Brain microvascular endothelial cell (primary cell): ENCODE measurements around the gene RALGAPA1.
"Not testable (repeated sequence)": the region's sequence is repeated elsewhere in the genome, so short reads cannot be mapped to it uniquely, and the experiment has no call there.

Source experiments
- DNase-seq: peaks from one replicate; pipeline ENCODE4 v3.0.0-alpha.2; 2020
- H3K27ac ChIP-seq: fragments of 250-450 bp; sonication (Bioruptor Pico); 2 replicates; pipeline ENCODE4 v1.5.1; 2020; ENCODE audit warnings: mild to moderate bottlenecking, moderate library complexity
- H3K27me3 ChIP-seq: fragments of 250-450 bp; sonication (Bioruptor Pico); replicated peaks from 2 replicates; pipeline ENCODE4 v1.5.1; 2020; ENCODE audit warnings: mild to moderate bottlenecking
- H3K36me3 ChIP-seq: fragments of 250-450 bp; sonication (Bioruptor Pico); replicated peaks from 2 replicates; pipeline ENCODE4 v1.5.1; 2020; ENCODE audit warnings: mild to moderate bottlenecking
- H3K4me3 ChIP-seq: 2 replicates; pipeline ENCODE4 v1.5.1; 2011; ENCODE audit warnings: low read depth, mild to moderate bottlenecking, control low read depth, low read length, moderate library complexity
- in situ Hi-C: cut with HindIII; loops from 2 replicates; pipeline ENCODE4 v1.10.0; 2017; ENCODE audit warnings: low sequenced_read_pairs, low pct_ligation_motif_present
- TF ChIP-seq, protein P1 (sequence below): IDR thresholded peaks from 2 replicates; pipeline ENCODE4 v1.5.1; 2011; ENCODE audit warnings: low read depth, mild to moderate bottlenecking, moderate library complexity, low read length, control low read depth, inconsistent platforms; ENCODE audit errors: missing control alignments

Gene RALGAPA1

DNA sequence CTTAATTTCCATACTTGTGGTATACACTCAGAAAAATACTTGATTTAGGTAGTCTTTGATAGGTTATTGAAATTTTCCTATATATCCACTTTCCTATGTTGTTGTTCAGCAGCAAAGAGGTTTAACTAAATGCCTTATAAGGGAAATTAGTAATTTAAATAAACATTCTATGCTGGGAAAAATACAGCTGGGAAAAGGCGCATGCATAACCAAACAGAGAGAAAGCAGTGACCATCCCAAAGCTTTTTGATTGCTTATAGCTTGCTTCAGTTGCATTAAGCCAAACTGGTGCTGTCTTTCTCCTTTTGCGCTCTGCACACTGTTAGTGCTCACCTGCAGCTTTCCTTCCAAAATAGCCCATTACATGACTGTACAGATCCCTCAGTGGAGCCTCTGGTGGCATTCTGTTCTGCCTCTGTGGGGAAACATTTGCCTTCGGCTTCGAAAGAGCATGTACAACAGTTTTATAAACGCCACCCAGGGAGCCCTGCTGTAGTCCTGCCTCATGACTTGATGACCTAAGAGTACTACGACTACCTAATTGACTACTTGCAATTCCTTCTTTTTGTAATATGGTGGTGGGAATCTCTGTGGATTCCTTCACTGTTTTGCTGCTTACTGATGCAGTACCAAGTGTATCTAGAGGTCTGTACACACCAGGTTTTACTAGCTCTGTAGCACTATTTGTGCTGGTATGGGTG is 120.8 kb downstream of the RALGAPA1 start:
- no peaks in the 10 kb centered on the region for H3K36me3 ChIP-seq
- H3K27ac ChIP-seq: no peak overlapping the region
- TF ChIP-seq, protein P1, sequence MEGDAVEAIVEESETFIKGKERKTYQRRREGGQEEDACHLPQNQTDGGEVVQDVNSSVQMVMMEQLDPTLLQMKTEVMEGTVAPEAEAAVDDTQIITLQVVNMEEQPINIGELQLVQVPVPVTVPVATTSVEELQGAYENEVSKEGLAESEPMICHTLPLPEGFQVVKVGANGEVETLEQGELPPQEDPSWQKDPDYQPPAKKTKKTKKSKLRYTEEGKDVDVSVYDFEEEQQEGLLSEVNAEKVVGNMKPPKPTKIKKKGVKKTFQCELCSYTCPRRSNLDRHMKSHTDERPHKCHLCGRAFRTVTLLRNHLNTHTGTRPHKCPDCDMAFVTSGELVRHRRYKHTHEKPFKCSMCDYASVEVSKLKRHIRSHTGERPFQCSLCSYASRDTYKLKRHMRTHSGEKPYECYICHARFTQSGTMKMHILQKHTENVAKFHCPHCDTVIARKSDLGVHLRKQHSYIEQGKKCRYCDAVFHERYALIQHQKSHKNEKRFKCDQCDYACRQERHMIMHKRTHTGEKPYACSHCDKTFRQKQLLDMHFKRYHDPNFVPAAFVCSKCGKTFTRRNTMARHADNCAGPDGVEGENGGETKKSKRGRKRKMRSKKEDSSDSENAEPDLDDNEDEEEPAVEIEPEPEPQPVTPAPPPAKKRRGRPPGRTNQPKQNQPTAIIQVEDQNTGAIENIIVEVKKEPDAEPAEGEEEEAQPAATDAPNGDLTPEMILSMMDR: no peak
- DNase-seq: no peak
- no peaks in the 10 kb centered on the region for H3K27me3 ChIP-seq
- in situ Hi-C loops: loop anchor here (25.0 kb wide), 1 partner anchor 251 kb away; no protein-coding TSS in a partner anchor
- no peak overlapping the region for H3K4me3 ChIP-seq

DNA sequence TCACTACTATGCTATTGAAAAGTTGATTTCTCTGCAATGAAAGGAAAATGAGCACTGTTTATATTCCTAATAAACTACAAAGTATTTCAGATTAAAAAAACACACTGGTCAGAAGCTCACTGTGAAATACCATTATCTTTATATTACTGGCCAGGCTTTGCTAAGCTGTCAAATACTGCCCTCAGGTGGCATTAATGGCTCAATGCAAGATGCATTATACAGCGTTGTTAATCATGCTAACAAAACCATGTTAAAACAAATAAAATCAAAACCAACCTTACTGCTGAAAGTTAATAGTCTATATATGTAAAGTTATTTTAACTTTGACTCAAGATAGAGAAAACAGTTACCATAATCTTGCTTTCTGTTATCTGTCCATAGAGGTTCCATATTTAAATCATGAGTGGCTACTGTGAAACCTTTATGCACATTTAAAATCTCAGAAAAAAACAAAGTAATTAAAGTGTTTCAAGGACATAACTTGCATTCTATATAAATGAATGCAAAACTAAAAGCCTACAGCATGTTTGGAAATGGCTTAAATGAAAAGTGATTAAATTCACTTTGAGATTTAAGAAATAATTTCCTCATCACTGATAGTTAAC is 121.7 kb downstream of the RALGAPA1 start:
- no peaks in the 10 kb centered on the region for H3K36me3 ChIP-seq
- H3K27ac ChIP-seq: no peak overlapping the region
- no peak overlapping the region for H3K4me3 ChIP-seq
- TF ChIP-seq, protein P1: peak; percentile 82
- DNase-seq: peak; percentile 59
- in situ Hi-C loops: loop anchor here (25.0 kb wide), 1 partner anchor 250 kb away; no protein-coding TSS in a partner anchor
- no peaks in the 10 kb centered on the region for H3K27me3 ChIP-seq

DNA sequence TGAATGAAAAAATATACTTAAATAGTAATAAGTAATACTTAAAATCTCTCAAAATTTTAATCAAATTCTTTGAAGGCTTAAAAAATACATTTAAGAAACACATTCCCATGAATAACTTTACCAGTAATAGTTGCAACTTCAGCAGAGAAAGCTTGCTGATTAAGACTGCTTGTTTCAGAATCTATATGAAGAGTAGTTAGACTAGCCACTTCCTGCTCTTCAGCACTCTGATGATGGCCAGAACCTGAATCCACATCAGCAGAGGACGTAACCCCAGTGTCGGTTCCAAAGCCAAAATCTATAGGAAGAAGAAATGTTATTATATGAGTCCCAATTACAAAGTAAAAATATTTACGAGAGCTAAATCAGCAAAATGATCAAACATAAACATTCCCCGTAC is 125.4 kb downstream of the RALGAPA1 start:
- in situ Hi-C loops: loop anchor here (25.0 kb wide), 1 partner anchor 246 kb away; no protein-coding TSS in a partner anchor
- not testable (repeated sequence) for H3K27me3 ChIP-seq, H3K27ac ChIP-seq, DNase-seq, H3K36me3 ChIP-seq, H3K4me3 ChIP-seq

DNA sequence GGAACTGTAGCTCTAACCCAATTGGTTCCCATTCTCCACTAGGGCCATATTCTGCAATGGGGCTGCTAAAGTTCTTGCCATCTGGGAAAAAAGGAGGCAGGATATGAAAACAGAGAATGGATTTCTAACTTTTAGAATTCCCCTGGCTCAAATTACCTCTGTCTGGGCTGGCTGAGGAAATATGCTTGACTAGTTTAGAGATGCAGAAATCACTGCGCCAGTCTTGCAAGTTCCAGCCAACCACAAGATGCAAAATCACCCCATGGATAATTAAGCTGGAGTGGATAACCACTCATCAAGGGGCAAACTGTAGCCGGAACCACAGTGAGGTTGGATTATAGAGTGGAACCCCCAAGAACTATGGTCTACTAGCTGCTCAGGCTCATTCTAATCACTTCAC is 126.3 kb downstream of the RALGAPA1 start:
- DNase-seq: no peak
- in situ Hi-C loops: loop anchor here (25.0 kb wide), 1 partner anchor 246 kb away; no protein-coding TSS in a partner anchor
- H3K27me3 ChIP-seq: no peaks in the 10 kb centered on the region
- no peak overlapping the region for H3K4me3 ChIP-seq
- H3K27ac ChIP-seq: no peak overlapping the region
- TF ChIP-seq, protein P1: no peak
- H3K36me3 ChIP-seq: no peaks in the 10 kb centered on the region

DNA sequence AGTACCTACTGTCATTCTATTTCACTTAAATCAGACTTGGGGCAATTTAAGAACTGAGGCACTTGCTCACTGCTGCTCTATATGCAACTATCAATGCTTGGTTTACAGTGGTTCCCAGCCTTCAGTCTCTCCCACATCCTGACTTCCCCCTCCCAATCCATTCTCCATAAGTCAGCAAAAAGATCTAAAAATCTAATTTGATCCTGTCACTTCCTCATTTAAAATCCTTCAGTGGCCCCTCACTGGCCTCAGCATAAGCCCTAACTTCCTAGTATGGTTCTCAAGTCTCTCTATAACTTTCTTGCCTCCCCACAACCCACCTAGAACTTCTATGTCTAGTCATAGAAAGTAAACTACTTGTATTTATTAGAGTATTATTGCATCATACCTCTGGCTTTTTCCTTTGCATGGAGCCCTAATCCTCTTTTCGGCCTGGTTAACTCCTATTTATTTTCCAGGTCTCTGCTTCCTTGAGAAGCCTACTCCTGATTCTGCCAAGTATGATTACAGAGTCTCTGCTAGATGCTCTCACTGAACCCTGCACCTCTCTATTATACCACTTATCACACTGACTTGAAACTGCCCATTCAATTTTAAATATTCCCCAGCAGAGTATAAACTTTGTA is 130.6 kb downstream of the RALGAPA1 start:
- DNase-seq: no peak
- Histone ChIP-seq H3K27me3 (no peaks in the 10 kb centered on the region), H3K36me3 (no peaks in the 10 kb centered on the region), H3K27ac (no peak overlapping the region), H3K4me3 (no peak overlapping the region)
- TF ChIP-seq, protein P1: no peak
- in situ Hi-C loops: loop anchor here (25.0 kb wide), 1 partner anchor 241 kb away; no protein-coding TSS in a partner anchor

DNA sequence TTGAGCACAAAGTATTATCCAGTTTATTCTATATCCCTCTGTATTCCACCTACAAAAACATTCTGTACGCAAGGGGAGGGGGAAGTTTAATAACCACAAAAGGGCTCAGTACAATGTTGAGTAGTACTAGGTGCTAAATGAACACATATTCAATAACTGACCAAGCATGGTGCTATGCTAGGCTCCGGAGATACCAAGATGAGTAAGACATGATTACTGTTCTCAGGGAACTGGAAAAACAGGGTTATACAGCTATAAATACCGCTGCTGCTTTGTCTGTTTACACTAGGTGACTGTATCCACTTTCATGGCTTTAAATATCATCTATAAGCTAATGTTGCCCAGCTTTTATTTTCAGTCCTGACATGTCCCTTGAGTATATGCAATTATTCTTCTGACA is 139.3 kb downstream of the RALGAPA1 start:
- in situ Hi-C loops: no loop called here
- Histone ChIP-seq H3K36me3 (no peaks in the 10 kb centered on the region), H3K4me3 (no peak overlapping the region), H3K27me3 (no peaks in the 10 kb centered on the region), H3K27ac (peak overlapping the region; percentile 15)
- TF ChIP-seq, protein P1: no peak
- peak; percentile 82 for DNase-seq
